GM08714 (cell line): ENCODE measurements around the gene ANKRD66.

Experiments used
- H3K4me3 ChIP-seq: fragments of 200-500 bp; sonication (Bioruptor generic); 2 replicates; pipeline ENCODE4 v1.5.1; 2014; ENCODE audit warnings: mild to moderate bottlenecking, low read length, inconsistent platforms
- ZNF274 ChIP-seq: IDR thresholded peaks from 2 replicates; pipeline ENCODE4 v1.6.1; 2012; ENCODE audit warnings: mild to moderate bottlenecking, low read depth, low read length

The ANKRD66 gene

DNA sequence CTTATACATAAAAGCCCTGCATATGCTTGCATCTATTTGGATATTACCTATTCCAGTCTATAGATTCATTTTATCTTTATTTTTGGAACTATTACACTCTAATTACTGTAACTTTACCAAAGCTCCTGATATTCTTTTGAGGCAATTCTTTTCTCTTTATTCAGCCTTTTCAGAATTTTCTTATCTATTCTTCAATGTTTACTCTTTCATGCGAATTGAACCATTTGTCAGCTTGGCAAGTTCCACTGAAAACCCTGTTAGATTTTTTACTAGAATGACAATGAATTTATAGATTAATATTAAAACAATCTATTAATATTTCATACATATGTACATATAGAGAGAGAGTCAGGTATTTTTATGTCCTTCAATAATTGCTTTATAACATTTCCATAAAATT lies 45.9 kb downstream of the ANKRD66 start:
- TF ChIP-seq ZNF274: no peak
- no peak overlapping the region for H3K4me3 ChIP-seq

DNA sequence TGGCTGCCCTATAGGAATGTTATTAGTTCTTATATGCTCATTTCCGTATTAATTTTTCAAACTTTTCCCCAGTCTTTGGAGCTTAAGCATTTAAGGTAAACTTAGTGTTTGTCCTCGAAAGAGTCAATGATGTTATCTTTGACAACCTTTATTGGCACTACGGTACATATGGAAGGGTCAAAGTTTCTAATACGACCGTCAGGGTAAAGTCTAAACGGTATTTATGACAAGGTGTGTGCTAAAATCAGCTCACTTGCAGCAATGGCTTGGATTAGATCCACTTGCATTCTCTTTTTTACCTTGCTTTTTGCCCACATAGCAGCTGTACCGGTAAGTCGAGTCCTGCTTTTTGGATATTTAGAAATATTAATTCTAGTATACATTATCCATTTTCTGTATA lies 46.4 kb downstream of the ANKRD66 start, which contains the start of gene MEP1A:
TSS of gene MEP1A (plus strand) at position 252 of the 400 bp plus-strand sequence. CDS start at position 262, 10 bp downstream.
- H3K4me3 ChIP-seq: no peak within 1 kb of the TSS

DNA sequence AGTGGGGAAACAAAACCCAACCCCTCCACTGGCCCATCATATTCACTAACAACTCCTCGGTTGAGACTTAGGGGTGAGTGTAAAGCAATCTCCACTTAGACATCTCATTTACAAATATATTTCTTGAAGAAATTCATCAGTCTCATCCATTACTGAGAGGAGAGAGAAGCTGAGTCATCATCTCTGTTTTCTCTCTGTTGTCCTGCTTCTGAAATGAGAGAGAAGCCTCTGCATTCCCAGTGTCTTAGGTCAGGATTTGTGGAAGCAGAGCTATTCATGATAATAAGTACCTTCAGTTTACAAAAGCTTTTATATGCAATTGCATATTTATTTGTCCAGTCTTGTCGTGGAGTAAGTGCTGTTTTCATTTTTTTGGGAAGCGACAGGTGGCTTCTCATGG lies 47.3 kb downstream of the ANKRD66 start:
- TF ChIP-seq ZNF274: no peak

More for the DNA sequence above, 46.4 kb downstream of the ANKRD66 start, which contains the start of gene MEP1A:
- TF ChIP-seq ZNF274: no peak

DNA sequence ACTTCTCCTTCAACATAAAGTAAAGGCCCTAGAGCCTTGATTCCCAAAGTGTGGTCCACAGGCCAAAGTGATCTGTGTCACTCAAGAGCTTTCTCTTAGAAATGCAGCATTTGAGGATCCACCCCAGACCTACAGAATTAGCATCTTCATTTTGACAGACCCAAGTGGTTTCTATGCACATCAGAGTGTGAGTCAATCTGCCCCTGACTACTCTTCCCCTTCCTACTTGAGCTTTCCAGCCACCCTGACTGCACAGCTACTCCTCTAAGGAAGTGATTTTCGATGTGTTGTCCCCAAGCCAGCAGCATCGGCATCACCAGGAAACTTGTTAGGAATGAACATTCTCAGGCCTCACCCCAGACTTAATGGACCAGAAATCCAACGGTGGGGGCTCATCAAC lies 49.1 kb downstream of the ANKRD66 start:
- no peak overlapping the region for H3K4me3 ChIP-seq

More for the DNA sequence above, 47.3 kb downstream of the ANKRD66 start:
- H3K4me3 ChIP-seq: no peak overlapping the region

DNA sequence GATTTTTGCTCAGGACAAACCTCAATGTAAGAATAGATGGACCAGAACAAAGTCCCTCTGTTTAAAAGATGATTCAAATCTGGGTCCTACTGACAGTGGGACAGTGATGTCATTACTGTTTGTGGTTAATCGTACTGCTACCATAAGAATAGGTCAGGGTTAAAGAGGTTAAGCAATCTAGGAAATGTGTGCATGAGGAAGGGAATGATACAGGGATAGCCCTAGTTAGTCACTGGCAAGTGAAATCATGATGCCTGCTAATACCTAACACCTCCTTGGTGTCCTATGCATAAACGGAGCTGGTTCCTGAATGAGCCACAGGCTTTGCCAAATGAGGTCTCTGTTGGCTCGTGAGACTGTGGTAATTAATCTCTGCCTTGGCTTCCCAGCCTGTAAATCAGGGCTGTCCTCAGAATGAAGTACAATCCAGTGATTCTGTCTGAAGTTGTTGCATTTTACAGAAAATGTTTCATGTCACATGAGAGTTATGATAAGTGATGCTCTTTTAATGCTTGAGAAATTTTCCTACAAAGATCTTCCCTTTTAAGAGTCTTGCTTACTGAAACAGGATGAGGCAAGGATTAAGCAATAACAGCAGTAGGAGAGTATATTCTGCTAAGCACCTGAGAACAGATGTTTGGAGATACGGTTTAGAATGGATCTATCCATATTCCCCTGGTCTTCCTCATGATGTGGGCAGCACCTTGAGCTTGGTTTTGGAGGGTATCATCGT lies 50.3 kb downstream of the ANKRD66 start:
- no peak overlapping the region for H3K4me3 ChIP-seq
- no peak for TF ChIP-seq ZNF274

More for the DNA sequence above, 49.1 kb downstream of the ANKRD66 start:
- TF ChIP-seq ZNF274: no peak

DNA sequence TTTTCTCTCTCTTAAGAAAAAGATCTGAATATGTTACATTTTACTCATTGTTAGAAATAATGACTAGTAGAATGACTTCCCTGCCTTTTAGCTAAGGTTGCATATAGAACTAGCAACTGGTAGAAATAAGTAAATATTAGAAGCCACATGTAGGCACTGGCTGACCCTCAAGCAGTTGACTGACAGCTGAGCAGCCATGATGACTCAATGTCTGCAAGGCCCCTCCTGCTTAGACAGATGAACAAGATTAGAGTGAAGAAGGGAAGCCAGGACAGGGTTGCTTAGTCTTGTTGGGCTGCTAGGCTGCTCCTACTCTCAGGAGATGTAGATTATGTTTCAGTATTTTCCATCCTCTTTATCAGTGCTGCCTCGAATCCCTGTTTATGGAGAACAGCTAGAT lies 52.9 kb downstream of the ANKRD66 start:
- no peak for TF ChIP-seq ZNF274

DNA sequence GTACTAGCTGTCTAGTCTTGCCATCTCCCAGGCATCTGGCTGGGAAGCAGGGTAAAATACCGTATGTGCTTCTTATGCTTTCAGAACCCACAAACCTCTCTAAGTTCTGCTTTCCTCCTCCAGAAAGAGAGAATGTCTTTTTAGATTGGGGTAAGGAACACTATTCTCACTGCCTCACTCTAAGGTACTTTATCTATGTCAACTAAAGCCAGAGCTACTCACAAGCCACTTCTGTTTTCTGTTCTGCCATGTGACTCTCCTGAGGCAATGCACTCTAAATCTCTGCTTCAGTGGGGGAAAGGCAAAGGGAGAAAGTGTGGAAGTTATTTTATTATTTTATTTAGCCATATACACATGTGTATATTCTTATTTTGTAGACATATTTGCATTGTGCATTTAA lies 62.1 kb downstream of the ANKRD66 start:
- H3K4me3 ChIP-seq: no peak overlapping the region
- TF ChIP-seq ZNF274: no peak

More for the DNA sequence above, 52.9 kb downstream of the ANKRD66 start:
- no peak overlapping the region for H3K4me3 ChIP-seq
